Measurements from ENCODE around the gene COMMD10.
"Not testable (repeated sequence)": the region's sequence is repeated elsewhere in the genome, so short reads cannot be mapped to it uniquely, and the experiment has no call there.

Gene COMMD10

DNA sequence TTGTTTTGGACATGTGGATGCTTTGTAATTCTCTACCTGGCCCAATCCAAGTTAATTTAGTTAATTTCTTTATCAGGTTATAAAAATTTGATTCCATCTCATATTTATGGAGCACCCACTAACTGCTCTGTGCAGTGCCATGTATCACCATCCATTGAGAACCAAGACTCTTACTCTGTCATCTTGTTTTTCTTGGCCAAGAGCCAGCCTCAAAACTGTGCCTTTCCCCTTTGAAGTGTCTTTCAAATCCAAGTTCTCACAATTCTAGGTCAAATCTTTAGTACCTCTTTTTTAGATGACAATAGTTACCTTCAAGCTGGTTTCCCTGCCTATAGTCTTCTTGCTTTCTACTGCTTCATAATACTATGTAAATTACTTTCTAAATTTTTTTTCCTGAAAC is 3.2 kb downstream of the COMMD10 start:
- no peak for DNase-seq
- no peaks in the 10 kb centered on the region for H3K4me1 ChIP-seq
- no peaks in the 10 kb centered on the region for H3K9me3 ChIP-seq
- TF ChIP-seq, protein P1, sequence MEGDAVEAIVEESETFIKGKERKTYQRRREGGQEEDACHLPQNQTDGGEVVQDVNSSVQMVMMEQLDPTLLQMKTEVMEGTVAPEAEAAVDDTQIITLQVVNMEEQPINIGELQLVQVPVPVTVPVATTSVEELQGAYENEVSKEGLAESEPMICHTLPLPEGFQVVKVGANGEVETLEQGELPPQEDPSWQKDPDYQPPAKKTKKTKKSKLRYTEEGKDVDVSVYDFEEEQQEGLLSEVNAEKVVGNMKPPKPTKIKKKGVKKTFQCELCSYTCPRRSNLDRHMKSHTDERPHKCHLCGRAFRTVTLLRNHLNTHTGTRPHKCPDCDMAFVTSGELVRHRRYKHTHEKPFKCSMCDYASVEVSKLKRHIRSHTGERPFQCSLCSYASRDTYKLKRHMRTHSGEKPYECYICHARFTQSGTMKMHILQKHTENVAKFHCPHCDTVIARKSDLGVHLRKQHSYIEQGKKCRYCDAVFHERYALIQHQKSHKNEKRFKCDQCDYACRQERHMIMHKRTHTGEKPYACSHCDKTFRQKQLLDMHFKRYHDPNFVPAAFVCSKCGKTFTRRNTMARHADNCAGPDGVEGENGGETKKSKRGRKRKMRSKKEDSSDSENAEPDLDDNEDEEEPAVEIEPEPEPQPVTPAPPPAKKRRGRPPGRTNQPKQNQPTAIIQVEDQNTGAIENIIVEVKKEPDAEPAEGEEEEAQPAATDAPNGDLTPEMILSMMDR (IDR thresholded peaks at IDR 0.05; ENCODE audit: low read depth, low read length) = no peak
- H3K27me3 ChIP-seq = no peaks in the 10 kb centered on the region
- no peak overlapping the region for H3K4me3 ChIP-seq (ENCODE audit: low read depth, low read length)
- peaks cover 10% of the 10 kb centered on the region; the same call in 1 of the 2 replicates for H3K36me3 ChIP-seq

GRCh38 chr5:116090302-116090701 is 5.5 kb downstream of the COMMD10 start:
- Histone ChIP-seq H3K4me3 (ENCODE audit: low read depth, low read length) (no peak overlapping the region), H3K9me3 (no peaks in the 10 kb centered on the region), H3K36me3 (peaks cover 29% of the 10 kb centered on the region), H3K27me3 (no peaks in the 10 kb centered on the region), H3K4me1 (no peaks in the 10 kb centered on the region)
- no peak for DNase-seq
- TF ChIP-seq, protein P1 (IDR thresholded peaks at IDR 0.05; ENCODE audit: low read depth, low read length) = no peak

GRCh38 chr5:116091416-116091815 is 6.6 kb downstream of the COMMD10 start:
- no peak for DNase-seq
- no peaks in the 10 kb centered on the region for H3K4me1 ChIP-seq
- TF ChIP-seq, protein P1 (IDR thresholded peaks at IDR 0.05; ENCODE audit: low read depth, low read length) = no peak
- H3K4me3 ChIP-seq (ENCODE audit: low read depth, low read length) = no peak overlapping the region
- H3K36me3 ChIP-seq = peaks cover 29% of the 10 kb centered on the region
- H3K27me3 ChIP-seq = no peaks in the 10 kb centered on the region
- H3K9me3 ChIP-seq = no peaks in the 10 kb centered on the region

DNA sequence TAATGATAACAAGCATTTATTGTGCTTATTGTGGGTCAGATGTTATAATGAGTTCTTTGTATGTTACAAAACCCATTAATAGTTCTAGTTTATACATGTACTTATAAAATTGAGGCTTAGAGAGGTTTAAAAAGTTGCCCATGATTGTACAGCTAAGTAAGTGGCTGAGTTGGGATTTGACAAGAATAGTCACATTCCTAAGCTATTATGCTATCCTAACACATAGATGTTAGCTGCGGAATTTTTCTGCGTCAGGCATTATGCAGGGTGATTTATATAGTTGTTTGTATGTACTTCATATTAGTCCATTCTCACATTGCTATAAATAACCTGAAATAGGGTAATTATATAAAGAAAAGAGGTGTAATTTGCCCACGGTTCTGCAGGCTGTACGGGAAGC is 12.5 kb downstream of the COMMD10 start:
- Histone ChIP-seq H3K4me1 (no peaks in the 10 kb centered on the region), H3K4me3 (ENCODE audit: low read depth, low read length) (no peak overlapping the region), H3K27me3 (no peaks in the 10 kb centered on the region), H3K36me3 (peaks cover 29% of the 10 kb centered on the region), H3K9me3 (no peaks in the 10 kb centered on the region)
- no peak for DNase-seq
- TF ChIP-seq, protein P1 (IDR thresholded peaks at IDR 0.05; ENCODE audit: low read depth, low read length) = no peak

- H3K36me3 ChIP-seq = peaks cover 12% of the 10 kb centered on the region
- TF ChIP-seq, protein P1 (IDR thresholded peaks at IDR 0.05; ENCODE audit: low read depth, low read length) = no peak
- no peak for DNase-seq
- no peaks in the 10 kb centered on the region for H3K27me3 ChIP-seq
- no peaks in the 10 kb centered on the region for H3K9me3 ChIP-seq
- no peak overlapping the region for H3K4me3 ChIP-seq (ENCODE audit: low read depth, low read length)
- no peaks in the 10 kb centered on the region for H3K4me1 ChIP-seq
These were observed 14.2 kb downstream of the COMMD10 start for GRCh38 chr5:116098998-116099397.

GRCh38 chr5:116104941-116105340 is 20.1 kb downstream of the COMMD10 start:
- H3K27me3 ChIP-seq, DNase-seq: not testable (repeated sequence)

DNA sequence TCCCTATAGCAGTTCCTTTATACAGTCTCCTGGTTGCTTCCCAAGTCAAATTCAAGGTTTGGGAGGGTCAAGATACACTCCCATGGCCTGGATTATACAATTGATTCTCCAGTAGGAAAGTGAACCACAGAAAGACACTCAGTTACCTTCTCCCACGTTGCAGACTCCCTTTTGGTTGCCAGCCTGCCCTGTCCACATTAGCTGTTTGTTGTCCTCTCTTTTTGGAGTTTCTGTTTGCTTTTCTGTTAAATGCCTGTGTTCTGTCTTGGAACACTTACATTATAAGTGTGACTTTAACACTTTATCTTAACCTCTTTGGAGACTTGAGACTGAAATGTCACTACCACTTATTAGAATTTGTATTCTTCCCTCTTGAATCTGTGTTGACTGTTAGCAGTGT is 30.3 kb downstream of the COMMD10 start:
- Histone ChIP-seq H3K27me3 (no peaks in the 10 kb centered on the region), H3K4me1 (no peaks in the 10 kb centered on the region), H3K4me3 (ENCODE audit: low read depth, low read length) (no peak overlapping the region), H3K36me3 (no peaks in the 10 kb centered on the region), H3K9me3 (no peaks in the 10 kb centered on the region)
- TF ChIP-seq, protein P1 (IDR thresholded peaks at IDR 0.05; ENCODE audit: low read depth, low read length) = no peak
- no peak for DNase-seq

More at GRCh38 chr5:116104941-116105340, 20.1 kb downstream of the COMMD10 start:
- not testable (repeated sequence) for H3K4me3 ChIP-seq (ENCODE audit: low read depth, low read length); H3K36me3 ChIP-seq; H3K9me3 ChIP-seq; H3K4me1 ChIP-seq
